ENCODE measurements around the gene DIDO1. TPM values are rescaled to one million over a fixed set of nuclear protein-coding genes. Genes with fewer than 3 reads are reported as not detected.

DIDO1 gene
- total and polyA plus RNA-seq, 2 of the 13 experiments (the other 11 are each of a cell fraction or from before 2014, with no cell fraction given) = 75.0 to 75.1 TPM

DNA sequence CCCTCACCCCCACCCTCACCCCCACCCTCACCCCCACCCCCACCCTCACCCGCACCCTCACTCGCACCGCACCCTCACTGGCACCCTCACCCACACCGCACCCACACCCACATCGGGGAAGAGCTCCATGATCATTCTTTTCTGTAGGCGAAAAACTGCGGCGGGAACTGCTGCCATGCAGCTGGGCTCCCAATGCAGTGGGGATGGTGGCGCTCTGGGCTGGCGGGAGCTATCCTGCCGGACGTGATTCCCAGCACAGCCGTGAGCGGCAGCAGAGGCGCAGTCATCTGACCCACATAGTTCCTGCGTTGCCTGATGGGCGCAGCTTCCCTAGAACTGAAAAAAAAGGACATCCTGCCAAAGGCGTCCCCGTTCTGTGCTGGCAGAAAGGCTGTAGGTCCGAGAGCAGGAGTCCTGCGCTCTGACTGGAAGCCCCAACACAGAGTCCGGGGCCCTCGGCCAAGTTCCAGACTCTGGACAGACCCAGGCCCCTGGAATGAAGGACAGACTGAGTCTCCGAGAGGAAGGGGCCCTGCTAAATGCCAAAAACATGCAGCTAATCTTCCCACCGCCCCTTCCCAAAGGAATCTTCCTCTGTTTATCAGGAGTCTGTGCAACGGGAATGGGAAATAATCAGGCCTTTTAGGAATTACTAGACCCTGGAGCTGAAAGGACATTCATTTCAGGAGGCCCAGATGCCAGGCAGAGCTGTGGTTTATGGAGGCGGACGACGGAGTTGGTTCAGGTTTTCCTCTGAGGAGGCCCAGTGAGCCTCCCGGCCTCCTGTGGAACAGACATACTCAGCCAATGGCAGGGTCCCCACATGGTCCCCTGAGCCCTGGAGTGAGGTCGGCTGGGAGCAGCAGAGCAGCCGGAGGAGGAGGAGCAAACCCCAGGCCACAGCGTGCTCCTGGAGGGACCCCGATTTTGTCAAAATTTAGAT, 50.6 kb downstream of the DIDO1 start (continued):
- peak; percentile 83; the same call in 1 of the 2 replicates for TF ChIP-seq ZNF572 (CRISPR knock-in tag; IDR thresholded peaks at IDR 0.05)
- TF ChIP-seq, protein P1, sequence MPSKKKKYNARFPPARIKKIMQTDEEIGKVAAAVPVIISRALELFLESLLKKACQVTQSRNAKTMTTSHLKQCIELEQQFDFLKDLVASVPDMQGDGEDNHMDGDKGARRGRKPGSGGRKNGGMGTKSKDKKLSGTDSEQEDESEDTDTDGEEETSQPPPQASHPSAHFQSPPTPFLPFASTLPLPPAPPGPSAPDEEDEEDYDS (CRISPR knock-in tag; IDR thresholded peaks at IDR 0.05) = peak; percentile 79
- TF ChIP-seq HNRNPK (IDR thresholded peaks at IDR 0.05; ENCODE audit: low read depth, low read length, poor library complexity, severe bottlenecking) = peak; percentile 93
- TF ChIP-seq, protein P2, sequence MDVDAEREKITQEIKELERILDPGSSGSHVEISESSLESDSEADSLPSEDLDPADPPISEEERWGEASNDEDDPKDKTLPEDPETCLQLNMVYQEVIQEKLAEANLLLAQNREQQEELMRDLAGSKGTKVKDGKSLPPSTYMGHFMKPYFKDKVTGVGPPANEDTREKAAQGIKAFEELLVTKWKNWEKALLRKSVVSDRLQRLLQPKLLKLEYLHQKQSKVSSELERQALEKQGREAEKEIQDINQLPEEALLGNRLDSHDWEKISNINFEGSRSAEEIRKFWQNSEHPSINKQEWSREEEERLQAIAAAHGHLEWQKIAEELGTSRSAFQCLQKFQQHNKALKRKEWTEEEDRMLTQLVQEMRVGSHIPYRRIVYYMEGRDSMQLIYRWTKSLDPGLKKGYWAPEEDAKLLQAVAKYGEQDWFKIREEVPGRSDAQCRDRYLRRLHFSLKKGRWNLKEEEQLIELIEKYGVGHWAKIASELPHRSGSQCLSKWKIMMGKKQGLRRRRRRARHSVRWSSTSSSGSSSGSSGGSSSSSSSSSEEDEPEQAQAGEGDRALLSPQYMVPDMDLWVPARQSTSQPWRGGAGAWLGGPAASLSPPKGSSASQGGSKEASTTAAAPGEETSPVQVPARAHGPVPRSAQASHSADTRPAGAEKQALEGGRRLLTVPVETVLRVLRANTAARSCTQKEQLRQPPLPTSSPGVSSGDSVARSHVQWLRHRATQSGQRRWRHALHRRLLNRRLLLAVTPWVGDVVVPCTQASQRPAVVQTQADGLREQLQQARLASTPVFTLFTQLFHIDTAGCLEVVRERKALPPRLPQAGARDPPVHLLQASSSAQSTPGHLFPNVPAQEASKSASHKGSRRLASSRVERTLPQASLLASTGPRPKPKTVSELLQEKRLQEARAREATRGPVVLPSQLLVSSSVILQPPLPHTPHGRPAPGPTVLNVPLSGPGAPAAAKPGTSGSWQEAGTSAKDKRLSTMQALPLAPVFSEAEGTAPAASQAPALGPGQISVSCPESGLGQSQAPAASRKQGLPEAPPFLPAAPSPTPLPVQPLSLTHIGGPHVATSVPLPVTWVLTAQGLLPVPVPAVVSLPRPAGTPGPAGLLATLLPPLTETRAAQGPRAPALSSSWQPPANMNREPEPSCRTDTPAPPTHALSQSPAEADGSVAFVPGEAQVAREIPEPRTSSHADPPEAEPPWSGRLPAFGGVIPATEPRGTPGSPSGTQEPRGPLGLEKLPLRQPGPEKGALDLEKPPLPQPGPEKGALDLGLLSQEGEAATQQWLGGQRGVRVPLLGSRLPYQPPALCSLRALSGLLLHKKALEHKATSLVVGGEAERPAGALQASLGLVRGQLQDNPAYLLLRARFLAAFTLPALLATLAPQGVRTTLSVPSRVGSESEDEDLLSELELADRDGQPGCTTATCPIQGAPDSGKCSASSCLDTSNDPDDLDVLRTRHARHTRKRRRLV (CRISPR knock-in tag; IDR thresholded peaks at IDR 0.05) = no peak
- TF ChIP-seq GATAD2A (CRISPR knock-in tag; IDR thresholded peaks at IDR 0.05) = peak; percentile 59
- TF ChIP-seq FOXK2 (IDR thresholded peaks at IDR 0.05) = no peak
- TF ChIP-seq NFKBIZ (CRISPR knock-in tag; IDR thresholded peaks at IDR 0.05) = no peak
- TF ChIP-seq, protein P3, sequence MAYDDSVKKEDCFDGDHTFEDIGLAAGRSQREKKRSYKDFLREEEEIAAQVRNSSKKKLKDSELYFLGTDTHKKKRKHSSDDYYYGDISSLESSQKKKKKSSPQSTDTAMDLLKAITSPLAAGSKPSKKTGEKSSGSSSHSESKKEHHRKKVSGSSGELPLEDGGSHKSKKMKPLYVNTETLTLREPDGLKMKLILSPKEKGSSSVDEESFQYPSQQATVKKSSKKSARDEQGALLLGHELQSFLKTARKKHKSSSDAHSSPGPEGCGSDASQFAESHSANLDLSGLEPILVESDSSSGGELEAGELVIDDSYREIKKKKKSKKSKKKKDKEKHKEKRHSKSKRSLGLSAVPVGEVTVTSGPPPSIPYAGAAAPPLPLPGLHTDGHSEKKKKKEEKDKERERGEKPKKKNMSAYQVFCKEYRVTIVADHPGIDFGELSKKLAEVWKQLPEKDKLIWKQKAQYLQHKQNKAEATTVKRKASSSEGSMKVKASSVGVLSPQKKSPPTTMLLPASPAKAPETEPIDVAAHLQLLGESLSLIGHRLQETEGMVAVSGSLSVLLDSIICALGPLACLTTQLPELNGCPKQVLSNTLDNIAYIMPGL (CRISPR knock-in tag; IDR thresholded peaks at IDR 0.05; ENCODE audit: borderline replicate concordance in 1 of 2, low read depth in 1 of 2) = peak; percentile 79 to 97; a peak in 3 of 4 replicates
- peak; percentile 61; the same call in 1 of the 2 replicates for TF ChIP-seq ZNF292 (CRISPR knock-in tag; IDR thresholded peaks at IDR 0.05; ENCODE audit: borderline replicate concordance, low read depth)
- TF ChIP-seq ZKSCAN8 (CRISPR knock-in tag; IDR thresholded peaks at IDR 0.05; ENCODE audit: borderline replicate concordance) = no peak
- TF ChIP-seq, protein P4, sequence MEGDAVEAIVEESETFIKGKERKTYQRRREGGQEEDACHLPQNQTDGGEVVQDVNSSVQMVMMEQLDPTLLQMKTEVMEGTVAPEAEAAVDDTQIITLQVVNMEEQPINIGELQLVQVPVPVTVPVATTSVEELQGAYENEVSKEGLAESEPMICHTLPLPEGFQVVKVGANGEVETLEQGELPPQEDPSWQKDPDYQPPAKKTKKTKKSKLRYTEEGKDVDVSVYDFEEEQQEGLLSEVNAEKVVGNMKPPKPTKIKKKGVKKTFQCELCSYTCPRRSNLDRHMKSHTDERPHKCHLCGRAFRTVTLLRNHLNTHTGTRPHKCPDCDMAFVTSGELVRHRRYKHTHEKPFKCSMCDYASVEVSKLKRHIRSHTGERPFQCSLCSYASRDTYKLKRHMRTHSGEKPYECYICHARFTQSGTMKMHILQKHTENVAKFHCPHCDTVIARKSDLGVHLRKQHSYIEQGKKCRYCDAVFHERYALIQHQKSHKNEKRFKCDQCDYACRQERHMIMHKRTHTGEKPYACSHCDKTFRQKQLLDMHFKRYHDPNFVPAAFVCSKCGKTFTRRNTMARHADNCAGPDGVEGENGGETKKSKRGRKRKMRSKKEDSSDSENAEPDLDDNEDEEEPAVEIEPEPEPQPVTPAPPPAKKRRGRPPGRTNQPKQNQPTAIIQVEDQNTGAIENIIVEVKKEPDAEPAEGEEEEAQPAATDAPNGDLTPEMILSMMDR (CRISPR knock-in tag; IDR thresholded peaks at IDR 0.05) = peak; percentile 92
- no peak for TF ChIP-seq ZFP36L2 (CRISPR knock-in tag; IDR thresholded peaks at IDR 0.05)
- peak; percentile 86 for TF ChIP-seq HNRNPLL (IDR thresholded peaks at IDR 0.05; ENCODE audit: low read depth, low read length, poor library complexity, severe bottlenecking)
- TF ChIP-seq MAFG (CRISPR knock-in tag; IDR thresholded peaks at IDR 0.05) = no peak
- no peak for TF ChIP-seq SETDB1 (CRISPR knock-in tag; IDR thresholded peaks at IDR 0.05; ENCODE audit: borderline replicate concordance)
- TF ChIP-seq NR3C1 (CRISPR knock-in tag; IDR thresholded peaks at IDR 0.05) = no peak
- TF ChIP-seq YEATS4 (CRISPR knock-in tag; IDR thresholded peaks at IDR 0.05; ENCODE audit: borderline replicate concordance) = peak; percentile 40; the same call in 1 of the 2 replicates

All from HepG2 (cell line).